HL-60/S4 treated with retinoic acid at 250 ng/mL for 4 days and 3 days (cell line): ENCODE data around the gene LMO1.

Experiments
- in situ Hi-C: fragments of 300-500 bp; cut with MboI; formaldehyde crosslinking; loops from 2 replicates; pipeline ENCODE4 v1.7.0; 2022; ENCODE audit warnings: low sequenced_read_pairs

LMO1 gene

DNA sequence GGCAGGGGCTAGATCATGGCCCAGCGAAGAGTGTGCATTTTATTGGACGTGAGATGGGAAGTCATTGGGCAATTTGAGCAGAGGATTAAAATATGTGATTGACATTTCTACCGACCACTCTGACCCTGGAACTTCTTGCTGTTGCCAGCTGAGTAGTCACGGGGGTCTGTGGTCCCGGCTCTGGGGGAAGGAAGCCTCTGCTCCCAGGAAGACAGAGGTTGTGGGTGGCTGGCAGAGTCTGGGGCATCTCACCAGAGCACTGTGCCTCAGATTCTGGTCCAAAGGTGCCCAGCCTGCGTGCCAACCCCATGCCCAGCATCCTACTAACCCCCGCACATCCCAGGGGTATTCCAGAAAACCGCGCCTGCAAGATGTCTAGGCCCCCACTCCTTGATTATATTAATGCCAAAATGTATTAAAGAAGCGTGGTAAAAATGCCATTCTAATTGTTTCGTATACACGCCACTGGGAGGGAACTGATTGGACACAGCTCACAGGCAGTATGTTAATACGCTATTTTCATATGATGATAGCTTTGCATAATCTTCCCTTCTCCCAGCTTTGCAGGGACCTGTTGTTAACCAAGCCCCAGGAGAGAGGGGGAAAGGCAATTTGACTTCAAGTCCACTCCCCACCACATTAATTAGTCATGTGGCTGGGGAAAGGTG, 25.3 kb upstream of the LMO1 start:
- in situ Hi-C loops: no loop called here

DNA sequence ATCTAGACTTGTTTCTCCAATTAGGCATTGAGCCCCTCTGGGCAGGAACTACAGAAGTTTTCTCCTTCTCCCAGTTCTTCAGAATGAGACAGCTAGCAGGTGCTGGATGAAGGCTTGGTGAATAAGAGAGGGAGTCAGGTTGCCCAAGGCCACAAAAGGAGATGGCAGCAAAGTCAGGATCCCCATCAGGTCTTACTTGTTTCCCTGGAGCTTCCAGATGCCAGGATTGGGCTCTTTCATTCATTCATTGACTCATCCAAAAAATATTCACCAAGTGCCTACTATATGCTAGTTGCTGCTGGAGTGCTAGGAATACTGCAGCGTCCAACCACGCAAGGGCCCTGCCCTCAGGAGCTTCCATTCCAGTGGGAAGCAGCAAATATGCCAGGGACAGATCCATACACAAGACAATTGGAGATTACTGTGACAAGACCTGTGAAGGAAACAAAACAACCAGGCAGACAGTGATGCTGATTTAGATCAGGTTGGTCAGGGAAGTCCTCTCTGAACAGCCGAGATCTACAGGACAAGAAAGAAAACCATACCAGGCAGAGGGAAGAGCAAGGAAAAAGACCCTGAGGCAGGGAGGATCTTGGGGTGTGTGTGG, 24.6 kb upstream of the LMO1 start:
- in situ Hi-C loops: no loop called here

DNA sequence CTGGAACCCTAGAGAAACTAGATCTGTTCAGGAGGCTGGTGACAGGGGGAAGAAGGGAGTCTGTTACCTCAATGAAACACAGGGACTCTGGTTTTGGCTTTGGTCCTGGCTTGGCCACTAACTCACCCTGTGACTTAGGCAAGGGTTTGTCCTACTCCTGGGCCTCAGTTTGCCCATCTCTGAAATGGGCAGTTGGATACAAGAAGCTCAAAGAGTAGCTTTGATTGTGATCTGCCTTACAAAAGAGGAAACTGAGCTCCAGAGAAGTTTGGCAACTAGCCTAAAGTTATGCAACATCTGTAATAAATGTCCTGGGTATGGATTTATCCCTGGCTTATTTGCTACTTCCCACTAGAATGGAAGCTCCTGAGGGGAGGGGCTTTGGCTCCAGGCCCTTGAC, 24.0 kb upstream of the LMO1 start:
- in situ Hi-C loops: no loop called here

DNA sequence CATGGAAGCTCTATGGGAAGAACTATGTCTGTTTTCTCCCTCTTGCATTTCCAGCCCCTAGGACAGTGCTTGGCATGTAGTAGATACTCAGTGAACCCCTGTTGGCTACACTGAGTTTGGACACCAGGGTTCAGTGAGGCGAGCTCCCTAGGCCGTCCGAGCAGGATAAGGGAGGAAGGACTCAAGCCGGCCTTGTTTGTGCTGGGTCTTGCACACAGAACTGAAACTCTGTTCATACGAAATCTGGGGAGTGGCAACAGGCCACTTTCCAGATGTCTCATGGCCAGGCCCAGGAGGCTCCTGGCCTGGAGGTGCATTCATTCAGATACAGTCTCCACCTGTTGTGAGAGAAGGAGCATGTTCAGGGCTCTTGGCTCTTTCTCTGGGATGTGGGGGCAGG, 23.6 kb upstream of the LMO1 start:
- in situ Hi-C loops: no loop called here

DNA sequence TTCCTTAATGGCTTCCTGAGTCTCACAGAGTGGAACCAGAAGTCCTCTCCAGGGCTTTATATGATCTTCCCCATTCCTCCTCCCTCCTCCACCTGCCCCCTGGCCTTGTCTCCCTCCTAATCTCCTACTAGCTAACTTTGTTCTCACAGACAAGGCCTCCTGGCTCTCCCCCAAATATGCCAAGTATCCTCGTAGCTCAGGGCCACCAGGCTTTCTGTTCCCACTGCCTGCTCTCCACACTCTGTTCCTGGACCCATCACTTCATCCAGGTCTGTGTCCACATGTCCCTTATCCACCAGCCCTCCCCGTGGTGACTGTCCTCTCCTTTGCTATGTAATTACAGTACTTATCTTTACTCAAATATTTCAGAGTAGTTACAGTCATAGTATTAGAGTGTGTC, 23.2 kb upstream of the LMO1 start:
- in situ Hi-C loops: no loop called here

DNA sequence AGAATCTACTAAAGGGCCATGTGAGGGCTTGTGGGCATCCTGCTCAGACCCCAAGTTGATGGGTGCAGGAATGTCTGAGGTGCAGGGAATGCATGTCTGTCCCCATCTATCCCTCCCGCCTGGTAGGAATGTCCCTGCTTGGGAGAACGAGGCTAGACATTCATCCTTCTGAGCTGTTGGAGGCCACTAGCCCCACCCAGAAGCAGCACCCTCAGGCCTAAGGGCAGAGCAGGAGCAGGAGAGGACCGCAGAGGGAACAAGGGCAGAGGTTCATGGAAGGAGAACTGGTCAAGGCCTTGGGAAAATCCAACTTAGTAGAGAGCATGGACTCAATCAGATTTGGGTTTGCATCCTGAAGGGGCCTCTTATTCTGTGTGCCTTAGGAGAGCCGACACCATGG, 22.1 kb upstream of the LMO1 start:
- in situ Hi-C loops: no loop called here

DNA sequence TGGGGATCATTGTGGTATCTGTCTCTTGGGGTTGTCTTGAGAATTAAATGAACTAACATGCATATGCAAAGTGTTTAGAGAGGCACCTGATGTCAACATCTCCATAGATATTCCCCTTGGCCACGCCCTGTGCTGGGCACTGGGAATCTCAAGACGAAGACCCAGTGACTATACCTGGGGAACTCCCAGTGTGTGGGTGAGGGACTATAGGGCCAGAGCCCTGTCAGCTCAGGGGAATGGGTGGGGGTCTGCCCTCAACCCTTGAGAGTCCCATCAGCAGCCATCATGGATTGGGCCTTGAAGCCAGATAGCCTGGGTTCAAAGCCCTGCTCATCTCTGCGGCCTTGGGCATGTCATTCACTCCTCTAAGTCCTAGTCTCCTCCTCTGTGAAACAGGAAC, 21.6 kb upstream of the LMO1 start:
- in situ Hi-C loops: no loop called here

DNA sequence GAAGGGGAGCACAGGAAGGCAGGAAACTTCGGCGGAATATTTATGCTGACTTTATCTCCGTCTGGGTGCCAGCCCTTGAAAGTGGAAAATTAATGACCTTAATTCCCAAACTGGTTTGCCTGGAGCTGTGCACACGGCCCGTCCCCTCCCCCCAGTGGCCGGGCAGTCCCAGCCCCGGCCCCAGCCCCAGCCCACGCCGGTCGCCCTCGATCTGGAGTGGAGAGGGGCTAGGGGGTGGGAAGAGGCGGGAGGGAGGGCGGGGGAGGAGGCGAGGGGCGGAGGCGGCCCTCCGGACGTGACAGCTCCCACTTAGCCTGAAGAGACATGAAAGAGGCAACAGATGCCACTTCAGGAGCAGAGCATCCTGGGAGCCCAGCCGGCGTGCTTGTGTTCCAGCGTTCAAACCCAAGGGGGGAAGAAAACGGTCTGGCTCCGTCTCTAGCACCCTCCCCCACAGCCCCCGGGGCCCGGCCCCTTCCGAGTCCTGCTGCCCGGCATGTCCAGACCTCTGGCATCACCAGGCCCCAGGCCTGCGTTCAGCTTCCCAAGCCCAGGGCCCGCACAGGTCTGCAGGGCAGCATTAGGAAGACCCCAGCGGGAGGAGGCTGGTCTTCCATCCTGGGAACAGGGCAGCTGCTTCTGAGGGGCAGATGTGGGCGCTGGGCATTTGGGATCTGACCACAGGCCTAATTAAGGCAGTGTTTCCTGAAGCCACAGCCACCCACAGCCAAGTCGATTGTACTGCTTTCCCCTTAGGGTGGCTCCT, 20.0 kb upstream of the LMO1 start:
- in situ Hi-C loops: no loop called here

DNA sequence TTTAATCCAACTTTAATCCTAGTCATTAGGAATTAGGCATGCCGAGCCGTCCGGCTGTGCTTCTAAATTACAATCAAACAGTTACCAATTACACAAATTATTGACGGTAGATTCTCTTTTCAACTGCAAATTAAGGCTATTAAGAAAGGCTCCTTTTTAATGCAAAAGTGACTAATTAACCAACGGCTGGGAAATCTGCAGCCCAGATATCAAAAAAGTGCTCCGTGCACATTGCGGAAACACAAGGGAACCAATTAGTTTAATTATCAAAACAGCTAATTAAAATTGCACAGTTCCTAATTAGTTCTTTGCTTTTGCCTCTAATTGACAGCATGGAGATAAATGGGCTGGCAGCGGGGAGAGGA, 19.4 kb upstream of the LMO1 start:
- in situ Hi-C loops: no loop called here

DNA sequence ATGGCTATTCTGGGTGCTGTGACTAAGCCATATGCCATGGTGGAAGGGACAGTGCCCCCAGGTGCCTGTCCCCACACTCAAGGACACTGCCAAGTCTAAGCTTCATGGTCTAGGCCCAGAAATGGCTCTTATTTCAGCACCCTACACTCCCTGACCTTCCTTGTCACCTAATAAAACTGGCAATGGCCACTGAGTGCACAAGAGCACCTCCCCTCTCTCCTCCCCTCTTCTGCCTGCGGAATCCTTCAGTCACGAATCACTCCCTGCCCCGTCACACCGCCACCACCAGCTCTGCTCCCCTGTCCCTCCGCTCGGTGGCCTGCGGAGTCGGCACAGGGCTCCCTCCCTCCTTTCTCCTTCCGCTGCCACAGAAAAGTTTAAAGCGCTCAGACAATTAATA, 19.0 kb upstream of the LMO1 start:
- in situ Hi-C loops: no loop called here

DNA sequence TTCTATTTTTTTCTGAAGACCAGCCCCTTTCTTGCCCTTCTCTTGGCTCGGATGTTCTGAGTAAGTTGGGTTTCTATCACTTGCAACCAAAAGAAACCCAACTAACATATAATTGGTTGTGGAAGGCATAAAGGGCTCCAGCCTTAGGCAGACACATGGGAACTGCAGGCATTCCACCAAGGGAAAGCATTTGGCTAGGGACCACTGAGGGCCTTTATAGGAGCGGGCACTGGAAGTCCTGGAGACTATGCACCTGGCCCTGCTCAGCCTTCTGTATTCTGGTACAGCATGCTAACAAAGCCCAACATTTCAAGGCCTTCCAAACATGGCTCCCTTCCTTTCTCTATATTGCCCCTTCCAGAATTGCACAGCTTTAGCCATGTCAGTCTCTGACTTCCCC, 17.6 kb upstream of the LMO1 start:
- in situ Hi-C loops: no loop called here

DNA sequence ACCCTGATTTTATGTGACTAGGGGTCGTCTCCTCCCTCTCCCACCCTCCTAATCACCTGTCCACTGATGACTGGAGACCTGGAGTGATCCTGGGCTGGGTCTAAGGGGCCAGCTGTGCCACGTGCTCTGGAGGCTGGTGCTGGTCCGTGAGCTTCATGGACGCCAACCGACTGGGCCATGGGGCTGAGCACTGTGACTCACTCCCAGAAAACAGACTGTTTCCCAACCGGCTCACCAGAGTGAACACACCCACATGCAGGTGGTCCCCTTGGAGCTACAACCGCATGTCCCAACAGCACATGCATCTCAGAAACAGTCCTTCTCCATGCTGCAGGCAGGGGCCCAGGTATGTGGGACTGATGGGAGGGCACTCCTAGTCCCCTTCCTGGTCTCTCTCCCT, 14.0 kb upstream of the LMO1 start:
- in situ Hi-C loops: no loop called here

DNA sequence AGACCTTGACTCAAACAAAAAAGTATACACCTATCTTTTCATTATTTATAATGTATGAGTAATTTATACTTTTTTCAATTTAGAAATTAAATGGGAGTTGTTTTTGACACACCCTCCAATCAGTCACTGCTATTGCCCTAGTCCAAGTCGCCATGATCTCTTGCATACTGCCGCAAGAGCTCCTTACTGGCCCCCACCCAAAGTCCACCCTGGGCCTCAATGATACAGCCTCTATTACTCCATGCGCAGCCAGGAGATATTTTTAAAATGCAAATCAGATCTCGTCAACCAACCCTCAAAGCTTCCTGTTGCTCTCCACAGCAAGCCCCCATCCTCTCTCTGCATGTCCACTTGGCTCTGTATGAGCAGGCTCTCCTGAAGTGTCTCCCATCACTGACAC, 12.8 kb upstream of the LMO1 start:
- in situ Hi-C loops: no loop called here

DNA sequence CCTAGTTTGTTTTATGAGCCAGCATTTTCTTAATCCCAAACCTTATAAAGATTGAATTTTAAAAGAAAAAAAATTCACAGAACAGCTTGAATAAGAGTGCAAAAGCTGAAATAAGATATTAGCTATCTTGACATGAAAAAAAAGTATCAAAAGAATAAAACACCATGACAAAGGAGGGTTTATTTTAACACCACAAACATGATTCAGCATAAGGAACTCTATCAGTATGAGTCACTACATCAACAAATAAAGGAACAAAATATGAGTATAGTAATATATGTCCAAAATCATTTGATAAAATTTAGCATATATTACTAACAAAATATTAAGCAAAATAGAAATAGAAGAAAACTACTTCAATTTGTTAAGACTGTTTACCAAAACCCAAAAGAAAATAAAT, 9.6 kb upstream of the LMO1 start:
- in situ Hi-C loops: no loop called here

DNA sequence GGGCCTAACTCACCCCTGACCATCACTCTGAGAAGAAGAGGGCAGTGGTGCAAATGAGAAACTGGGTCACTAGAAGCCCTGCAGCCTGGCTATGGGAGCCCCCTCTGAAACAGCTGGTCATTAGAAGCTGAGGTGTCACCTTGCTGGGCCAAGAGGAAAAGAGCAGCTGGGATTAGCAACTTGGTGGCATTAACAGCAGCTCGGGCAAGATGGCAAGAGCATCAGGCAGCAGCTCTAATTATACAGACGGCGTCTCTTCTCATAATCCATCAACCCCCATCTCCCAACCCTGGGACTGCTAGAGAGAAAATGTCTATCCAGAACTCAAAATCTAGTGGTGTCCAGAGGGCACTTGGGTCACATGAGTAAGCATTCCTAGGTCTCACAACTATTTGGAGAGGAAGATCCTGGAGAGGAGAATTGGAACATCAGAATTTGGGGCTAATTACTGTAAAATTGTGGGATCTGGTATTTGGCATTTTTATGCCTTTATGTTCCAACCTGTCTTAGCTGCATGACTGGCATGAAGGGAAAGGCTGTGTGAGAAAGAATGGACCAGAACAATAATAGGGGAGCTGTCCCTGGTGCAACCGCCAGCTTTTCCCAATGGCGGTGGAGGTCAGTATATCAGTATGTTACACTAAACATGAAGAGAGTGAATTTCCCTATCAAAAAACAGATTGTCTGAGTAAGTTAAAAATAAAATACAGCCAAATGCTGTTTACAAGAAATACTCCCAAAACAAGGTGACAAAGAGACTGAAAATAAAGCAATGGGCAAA, 7.6 kb upstream of the LMO1 start:
- in situ Hi-C loops: no loop called here

DNA sequence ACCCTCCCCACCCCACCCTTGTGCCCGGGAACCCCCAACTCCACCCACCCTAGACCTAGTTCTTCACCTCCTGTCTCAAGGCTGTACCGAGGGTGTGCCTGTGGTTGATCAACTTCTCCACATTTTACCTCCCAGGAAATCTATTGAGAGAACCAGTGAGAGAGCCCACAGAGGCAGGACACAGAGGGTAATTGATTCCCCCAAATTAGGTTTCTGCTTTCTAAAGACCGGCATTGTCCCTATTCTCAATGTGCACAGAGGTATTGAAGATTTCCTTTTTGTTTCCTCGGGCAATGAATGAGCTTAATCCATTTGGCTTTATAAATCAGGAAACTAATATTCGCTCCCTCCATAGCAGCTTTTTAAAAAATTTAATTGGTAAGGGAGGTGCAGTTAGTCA, 6.0 kb upstream of the LMO1 start:
- in situ Hi-C loops: no loop called here

DNA sequence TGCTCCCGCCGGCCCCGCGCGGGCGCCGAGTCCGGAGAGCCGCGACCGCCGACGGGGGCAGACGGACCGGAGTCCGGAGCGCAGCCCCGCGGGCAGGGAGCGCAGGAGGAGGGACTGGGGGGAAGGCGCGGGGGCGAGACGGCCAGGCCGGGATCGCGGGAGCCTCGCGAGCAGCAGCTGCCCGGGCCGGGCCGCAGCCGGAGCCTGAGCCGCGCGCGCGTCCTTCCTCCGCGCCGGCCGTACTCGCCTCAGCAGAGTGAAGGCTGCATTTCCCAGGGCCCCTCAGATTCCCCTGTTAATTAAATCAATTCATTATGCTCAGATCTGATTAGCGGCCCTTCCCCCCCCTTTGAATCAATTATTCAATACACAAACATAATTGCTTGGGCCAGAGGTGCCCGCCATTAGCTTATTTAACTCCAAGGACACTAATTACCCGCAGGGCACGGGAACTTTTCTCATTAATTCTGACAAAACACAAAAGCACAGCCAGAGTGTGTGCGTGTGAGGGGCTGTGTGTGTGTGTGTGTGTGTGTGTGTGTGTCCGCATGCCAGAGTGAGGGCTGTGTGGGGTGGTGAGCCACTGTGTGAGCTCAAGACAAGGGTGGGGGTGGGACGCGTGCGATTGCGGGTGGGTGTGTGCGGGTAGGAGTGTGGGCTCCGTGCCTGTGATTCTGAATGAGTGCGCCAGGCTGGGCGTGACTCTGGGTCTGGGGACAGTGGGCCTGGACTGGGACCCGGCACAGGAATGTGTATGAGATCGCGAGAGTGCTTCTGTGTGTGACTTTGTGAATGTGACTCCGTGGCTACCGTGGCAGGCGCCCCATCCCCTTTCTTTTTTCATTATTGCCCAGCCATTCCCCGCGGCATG, 5.1 kb upstream of the LMO1 start:
- in situ Hi-C loops: no loop called here

DNA sequence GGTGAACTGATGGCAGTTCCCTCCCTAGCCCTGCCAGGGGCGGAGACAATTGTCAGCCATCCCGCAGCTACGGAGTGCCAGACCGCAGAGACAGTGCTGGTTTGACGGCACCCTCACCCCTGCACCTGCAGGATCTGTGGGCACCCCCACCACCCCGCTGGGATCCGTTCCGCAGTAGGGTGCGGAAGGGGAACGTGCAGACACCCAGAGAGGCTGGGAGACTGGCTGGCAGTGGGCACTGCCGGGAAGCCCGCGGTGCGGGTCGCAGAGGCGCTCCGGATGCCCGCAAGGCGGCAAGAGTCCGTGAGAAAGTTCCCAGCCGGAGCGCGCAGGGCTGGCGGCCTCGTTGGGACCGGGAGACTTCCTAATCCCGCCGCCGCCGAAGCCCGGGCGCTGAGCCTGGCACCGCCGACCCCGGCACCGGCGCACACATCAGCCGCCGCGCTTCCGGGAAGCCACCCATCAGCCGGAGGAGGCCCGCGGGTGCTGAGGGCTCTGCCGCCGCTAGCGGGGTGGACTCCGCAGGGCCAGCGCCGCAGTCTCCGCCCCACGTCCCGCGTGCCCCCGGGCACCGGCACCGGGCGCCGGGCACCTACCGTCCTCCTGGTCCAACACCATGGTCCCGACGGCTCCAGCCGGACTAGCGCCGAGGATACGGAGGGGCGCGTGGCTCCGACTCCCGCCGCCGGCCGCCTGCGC, 4.3 kb upstream of the LMO1 start:
- in situ Hi-C loops: no loop called here

DNA sequence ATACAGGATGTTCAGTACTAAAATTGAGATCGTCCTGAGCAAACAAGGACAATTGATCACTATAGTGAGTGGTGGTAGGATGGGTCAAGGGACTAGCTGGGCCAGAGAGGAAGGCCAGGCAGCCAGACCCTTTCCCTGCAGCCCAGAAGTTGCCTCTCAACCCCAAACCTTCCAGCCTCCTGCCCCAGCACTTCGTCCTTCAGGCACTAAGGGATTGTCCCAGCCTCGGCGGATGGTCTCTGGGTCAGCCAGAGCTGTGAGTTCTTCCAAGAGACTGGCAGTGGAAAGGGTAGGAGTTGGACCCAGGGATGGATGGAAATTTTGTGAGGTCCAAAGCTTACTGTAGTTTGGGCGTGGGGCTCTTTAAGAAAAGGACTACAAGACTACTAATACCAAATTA, 3.6 kb upstream of the LMO1 start:
- in situ Hi-C loops: no loop called here
